OCI-M1 (cell line): Measurements from ENCODE around the gene POU6F2.
"Not testable (repeated sequence)": the region's sequence is repeated elsewhere in the genome, so short reads cannot be mapped to it uniquely, and the experiment has no call there.

Experiments
- DNase-seq: peaks from one replicate; lab custom pipeline; 2025; lab: John Stamatoyannopoulos, UW

Gene POU6F2

DNA sequence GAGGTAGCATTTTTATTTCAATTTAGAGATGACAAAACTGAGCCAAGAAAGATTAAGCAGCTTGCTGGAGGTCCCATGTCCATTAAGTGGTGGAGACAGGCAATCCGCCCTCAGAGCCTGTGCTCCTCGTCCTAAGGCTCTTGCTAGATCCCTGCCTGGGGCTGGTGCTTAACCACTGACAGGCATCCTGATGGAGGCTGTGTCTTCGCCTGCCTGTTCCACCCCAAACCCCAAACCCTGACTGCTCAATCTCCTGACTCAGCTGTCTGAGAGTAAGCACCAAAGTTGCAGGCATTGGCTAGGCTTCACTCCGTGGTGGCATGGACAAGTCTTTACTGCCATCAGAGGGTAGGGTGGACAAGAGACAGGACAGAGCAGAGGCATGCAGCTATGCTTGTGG, 209.4 kb downstream of the POU6F2 start:
- no peak for DNase-seq

DNA sequence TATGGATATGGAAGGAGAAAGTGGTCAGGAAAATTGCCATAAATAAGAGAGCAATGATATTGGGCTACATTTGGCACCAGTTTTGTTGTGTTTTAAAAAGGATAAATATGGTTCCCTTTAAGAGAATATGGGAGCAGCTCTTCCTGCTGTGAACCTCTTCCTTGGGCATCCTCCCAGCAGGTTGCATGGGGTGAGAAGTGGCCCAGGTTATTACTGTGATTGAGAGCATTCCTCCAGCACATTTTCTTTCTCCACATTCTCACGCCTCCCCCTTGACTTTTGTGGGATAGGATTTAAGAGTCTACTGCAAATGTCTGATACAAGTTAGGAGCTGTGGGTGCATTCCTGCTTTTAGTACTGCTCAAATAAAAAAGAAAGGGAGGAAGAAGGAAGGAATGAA, 214.8 kb downstream of the POU6F2 start:
- no peak for DNase-seq

GRCh38 chr7:39194388-39194787, 216.7 kb downstream of the POU6F2 start:
- not testable (repeated sequence) for DNase-seq

DNA sequence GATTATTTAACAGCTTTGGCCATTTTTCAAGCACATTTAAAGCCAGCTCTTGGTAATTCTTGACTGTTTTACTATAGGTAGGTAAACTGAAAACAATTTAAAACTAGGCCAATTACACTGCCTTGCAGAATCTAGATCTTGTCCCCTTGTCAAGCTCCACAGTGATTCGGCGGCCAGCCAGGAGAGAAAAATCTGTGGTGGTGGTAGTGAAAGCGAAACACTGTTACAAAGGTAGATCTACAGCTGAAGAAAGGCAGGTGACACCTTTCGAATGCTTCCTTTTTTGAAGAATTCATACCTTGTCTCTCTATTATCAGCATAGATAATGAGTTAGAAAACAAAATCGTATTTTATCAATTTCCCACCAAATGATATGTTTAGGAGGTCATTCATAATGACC, 218.3 kb downstream of the POU6F2 start:
- DNase-seq: no peak

DNA sequence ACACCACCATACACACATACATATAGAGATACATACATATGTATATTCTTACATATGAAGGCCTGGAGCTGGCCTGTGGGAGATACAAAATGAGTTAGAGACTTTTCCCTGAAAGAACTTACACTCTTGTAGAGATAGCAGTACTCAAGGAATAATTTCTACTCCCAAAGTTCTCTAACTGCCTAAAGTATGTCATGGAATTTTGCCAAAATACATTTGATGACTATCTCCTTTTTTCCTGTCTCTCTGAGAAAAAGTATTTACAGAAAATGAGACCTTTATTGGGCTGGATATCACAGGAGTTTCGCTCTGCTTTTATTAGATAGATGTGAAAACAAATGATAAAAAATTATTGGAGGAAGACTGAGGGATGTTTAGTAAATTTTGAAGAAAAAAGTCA, 220.1 kb downstream of the POU6F2 start:
- DNase-seq: no peak

GRCh38 chr7:39198556-39198955, 220.8 kb downstream of the POU6F2 start:
- no peak for DNase-seq

DNA sequence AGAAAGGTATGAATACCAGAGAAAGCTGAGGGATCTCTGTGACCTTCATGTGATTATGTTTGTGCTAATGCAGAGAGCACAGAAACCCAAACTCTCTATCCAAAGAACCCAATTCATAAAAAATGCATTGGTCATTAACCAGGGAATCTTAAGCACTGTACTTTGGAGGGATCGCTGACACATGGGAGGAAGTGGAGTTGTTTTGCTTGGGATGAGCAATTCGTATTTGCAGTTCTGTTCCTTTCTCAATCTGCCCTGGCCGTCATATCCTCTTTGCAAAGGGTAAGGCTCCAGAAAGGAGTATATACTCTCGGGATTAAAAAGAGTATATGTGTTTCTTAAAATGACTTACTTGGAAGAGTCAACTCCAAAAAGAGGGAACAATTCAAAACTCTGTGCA, 221.3 kb downstream of the POU6F2 start:
- no peak for DNase-seq

DNA sequence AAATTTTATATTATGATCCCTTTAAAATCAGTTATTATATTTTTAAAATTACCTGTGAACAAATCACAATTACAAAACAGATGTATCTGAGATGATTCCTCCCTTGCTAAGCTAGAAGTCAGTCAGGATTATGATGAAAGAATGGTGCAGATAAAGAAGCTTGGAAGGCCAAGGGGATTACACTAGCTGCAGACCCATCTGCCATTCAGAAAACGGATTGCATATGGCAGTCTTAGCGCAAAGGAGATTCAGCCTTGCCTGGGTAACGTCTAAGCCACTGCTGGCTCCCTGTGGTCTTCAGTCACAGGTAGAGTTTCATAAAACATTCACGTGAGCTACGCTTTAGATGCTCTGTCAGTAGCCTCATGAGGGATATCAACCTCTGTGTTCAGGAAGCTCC, 222.2 kb downstream of the POU6F2 start:
- no peak for DNase-seq

DNA sequence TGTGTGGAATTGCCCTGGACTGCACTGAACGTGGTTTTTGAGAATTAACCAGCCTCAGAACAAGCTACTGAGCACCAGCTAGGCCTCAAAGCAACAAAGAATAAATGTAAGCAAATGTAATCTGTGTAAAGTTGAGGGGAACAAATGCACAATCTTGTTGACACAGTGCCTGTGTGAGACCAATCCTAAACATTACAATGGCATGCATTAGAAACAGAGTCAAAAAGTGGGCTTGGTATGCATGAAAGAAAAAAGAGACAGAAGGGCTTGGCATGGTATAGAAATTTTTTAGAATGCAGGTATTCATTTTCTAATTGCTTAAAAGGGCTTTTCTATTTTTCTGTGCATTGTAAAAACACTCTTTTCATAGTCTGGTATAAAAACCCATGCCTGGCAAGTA, 224.3 kb downstream of the POU6F2 start:
- DNase-seq: no peak

DNA sequence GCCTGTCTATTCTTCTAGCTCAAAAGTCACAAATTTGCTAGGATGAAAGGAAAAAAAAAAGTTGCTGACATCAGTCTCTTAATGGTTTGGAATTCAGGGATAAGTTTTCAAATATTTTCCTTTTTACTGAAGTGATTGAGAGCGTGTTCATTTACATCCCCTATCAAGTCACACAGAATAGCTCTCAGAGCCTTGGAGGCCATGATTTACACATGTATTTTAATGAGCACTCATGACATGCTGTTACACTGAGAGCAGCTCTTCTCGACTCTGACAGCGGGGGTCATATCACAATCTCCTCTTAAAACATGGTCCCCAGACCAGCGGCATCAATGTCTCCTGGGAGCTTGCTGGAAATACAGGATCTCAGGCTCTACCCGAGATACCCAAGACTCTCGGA, 232.7 kb downstream of the POU6F2 start:
- no peak for DNase-seq

- DNase-seq: no peak
These were observed 233.9 kb downstream of the POU6F2 start for GRCh38 chr7:39211581-39211980.

- no peak for DNase-seq
These were observed 235.2 kb downstream of the POU6F2 start for GRCh38 chr7:39212876-39213275.

DNA sequence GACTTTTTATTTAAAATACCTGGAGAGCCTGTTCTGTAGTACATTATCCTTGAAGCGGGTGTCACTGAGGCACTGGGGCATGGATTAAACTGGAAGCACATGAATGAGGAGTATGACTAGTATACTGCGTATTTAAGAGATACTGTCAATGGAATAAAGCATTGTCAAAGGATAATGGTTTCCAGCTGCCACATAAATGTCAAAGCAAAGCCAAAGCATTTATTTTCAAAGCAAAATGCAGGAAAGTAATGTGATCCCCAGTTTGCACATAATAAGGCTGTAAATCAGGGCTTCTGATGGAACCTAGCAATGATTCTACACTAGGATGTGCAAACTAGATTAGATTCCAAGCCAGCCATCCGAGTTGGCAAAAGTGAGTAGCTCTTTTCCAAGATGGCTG, 240.1 kb downstream of the POU6F2 start:
- no peak for DNase-seq

DNA sequence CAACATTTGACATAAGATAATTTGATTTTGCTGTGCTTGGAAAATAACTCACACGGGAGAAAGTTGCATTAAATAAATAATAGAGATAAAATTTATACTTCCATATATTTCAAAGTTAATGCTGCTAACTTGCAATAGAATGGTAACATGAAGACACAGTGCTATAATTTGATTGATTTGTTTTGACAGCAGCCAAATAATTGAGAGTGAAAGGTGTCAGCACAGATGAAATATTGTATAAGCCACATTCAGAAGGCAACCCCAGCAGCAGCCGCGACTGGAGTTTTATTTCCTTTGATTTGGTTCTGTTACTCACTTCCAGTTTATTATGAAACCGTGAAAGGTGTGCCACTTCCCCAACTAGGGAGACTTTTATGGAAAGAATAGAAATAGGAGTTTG, 242.2 kb downstream of the POU6F2 start:
- DNase-seq: no peak

- DNase-seq: no peak
These were observed 244.2 kb downstream of the POU6F2 start for GRCh38 chr7:39221901-39222300.

GRCh38 chr7:39228946-39229345, 251.2 kb downstream of the POU6F2 start:
- DNase-seq: no peak

DNA sequence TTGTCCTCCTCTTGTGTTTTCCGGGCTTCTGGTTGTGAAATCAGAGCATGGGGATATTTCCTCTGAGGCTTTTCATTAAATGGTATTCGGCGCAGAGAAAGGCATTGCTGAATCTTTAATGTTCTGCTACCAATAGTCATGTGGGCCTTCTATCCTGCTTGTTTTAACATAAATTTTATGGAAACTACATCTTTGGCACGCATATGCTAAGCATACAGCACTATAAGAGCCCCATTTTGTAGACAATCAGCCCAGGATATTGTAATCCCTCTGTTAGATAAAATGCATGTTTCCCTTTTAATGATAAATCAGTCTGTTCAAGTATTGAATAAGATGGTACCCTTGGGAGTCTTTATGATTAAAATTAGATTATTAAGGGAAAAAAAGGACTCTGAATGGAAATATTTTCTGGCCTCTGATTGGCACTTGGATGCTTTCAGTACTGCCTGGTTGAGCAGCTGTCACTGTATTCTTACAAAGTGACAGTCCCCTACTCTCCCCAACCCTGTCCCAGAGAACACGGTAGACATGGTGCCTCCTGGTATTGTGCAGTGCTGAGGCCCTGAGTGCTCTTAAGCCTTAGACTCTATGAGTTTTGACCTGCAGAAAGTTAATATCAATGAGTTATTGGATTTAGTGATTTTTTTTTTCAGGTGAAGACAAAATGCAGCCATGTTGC, 256.3 kb downstream of the POU6F2 start:
- DNase-seq: no peak

DNA sequence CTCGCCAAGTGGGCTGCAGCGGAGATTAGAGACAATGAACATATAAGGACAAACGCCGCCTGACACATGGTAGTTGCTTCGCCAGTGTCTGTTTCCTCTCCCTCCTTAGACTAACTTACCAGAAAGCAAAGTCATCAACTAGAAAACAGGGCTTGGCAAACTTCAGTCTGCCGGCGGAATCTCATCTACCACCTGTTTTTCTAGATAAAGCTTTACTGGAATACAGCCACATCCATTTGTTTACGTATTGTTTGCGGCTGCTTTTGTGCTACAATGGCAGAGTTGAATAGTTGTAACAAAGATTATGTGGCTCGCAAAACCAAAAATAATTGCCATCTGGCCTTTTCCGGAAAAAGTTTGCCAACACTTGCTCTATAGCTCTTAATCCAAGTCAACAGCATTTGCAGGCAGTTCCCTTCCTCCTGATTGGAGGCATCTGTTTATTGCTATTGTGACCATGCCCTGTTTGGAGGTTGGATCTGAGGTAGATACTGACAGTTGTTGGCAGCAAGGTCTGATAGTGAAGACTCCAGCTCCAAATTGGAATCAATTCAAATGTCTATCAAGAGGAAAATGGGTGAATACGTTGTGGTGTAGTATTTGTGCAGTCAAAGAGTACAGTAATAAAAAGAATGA, 260.6 kb downstream of the POU6F2 start:
- peak; percentile 25 for DNase-seq

DNA sequence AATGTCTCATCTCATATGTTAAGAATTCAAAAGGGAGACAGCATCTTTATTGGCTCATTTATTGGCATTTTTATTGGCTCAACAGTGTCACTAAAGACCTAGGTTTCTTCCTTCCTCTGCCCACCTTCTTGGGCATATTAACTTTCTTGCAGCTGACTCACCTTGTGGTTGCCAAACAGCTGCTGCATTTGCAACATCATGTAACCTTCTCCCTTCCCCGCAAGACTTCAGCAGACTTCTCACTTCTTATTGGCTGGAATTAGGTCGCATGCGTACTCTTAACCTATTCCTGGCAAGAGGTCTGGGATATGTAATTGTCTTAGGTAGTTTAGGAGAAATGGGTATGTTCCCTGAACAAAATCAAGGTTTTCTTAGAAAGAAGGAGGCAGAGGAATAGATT, 263.2 kb downstream of the POU6F2 start:
- no peak for DNase-seq

DNA sequence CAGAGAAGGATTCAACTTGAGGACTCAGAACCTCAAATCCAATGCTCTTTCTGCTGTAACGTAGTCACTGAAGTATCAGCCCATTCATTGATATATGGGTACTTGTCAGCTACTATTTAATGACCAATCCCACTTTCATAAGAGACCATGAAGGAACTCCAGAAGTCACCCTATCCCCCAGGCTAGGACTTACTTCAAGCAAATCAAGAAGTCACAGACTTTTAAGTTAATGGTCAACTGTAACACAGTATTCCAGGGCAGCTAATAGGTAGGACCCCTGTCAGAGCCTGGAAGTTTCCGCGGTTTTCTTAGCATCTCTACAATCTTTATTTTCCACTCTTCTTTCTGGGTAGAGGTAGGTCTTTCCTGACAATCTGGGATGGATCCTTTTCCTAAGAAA, 269.9 kb downstream of the POU6F2 start:
- DNase-seq: no peak

DNA sequence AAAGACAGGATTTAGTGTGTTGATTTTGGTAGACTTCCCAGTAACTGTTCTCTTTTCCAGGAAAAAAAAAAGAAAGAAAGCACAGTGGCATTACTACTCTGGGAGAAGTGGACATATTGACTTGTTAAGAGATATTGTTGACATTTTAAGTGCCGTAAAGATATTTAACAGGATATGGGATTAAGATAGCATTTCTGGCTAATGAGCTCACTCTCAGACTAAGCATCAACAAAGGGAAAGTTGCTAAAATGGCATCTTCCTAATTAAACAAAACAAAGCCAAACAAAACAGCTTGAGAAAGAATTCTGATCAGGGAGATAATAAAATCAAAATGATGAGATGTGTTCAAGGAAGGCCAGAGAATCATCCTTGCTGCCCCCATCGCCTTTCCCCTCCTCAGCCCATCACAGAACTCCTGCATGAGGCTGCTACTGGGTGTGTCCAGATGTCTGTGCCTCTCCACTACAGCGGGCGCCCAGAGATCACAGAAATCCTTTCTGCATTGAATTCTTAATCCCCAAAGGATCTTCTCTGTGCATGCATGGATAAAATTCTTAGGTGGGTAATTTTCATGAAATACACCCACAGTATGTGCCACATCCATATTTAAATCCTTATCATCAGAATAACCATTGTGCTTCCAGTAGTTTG, 270.5 kb downstream of the POU6F2 start:
- no peak for DNase-seq

DNA sequence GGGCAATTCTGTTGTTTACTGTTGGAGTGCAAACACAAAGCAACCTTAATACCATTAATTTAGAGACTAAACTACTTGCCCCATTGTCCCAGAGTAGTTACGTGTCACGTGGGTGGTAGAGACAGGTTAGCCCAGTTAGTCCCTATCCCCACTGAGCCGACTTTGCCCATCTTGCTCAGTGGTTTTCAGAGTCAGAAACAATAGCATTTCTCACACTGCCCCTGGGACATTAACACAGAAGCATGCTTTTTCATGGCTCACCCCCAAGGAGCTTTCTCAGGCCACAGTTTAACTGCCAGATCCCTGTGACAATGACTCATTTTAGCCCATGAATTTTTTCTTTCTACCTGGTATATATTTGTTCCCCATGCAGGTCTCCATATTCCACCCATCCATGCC, 271.0 kb downstream of the POU6F2 start:
- DNase-seq: no peak

DNA sequence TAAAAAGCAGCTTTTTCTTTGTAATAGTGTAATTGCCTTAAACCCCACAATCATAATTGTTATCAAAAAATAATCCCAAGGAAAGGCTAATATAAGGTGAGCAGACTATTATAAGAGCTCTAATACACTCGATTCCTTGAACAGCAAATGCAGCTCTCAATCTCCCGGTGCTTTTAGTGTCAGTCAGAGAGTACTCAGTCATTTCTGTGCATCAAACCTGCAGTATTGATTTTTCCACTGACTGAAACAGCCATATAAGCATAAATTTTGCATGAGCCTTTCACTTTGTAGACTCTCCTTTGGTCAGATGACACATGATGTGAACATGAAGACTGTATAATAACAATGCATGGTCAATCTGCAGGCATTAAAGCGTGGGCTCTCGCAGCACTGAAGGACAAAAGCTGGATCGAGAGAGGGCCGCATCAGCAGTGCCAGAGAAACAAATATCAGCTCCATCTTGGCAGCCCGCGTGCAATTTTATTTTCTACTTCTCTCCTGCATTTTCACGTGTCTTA, 272.0 kb downstream of the POU6F2 start:
- DNase-seq: no peak
